GM23338 (cell line): Measurements from ENCODE around the gene CLUH. TPM values are rescaled to one million over a fixed set of nuclear protein-coding genes. Genes with fewer than 3 reads are reported as not detected.

Source experiments
- ATAC-seq: fragments of 200-7000 bp; cut with Tn5 transposase; 3 replicates; pipeline ENCODE4 v1.9.1; 2020
- DNase-seq: peaks from one replicate; pipeline ENCODE4 v3.0.0-alpha.2; 2015; ENCODE audit warnings: low spot score
- H2AFZ ChIP-seq: fragments of 200-600 bp; sonication (generic); 2 replicates; pipeline ENCODE4 v1.8.0; 2016; ENCODE audit warnings: antibody characterized with exemption, mild to moderate bottlenecking, moderate library complexity
- H3F3A ChIP-seq: fragments of 200-600 bp; sonication (generic); replicated peaks from 2 replicates; pipeline ENCODE4 v1.8.0; 2017; ENCODE audit warnings: antibody characterized with exemption, mixed run types, low read depth
- H3K27ac ChIP-seq: fragments of 200-600 bp; sonication (generic); 2 replicates; pipeline ENCODE4 v1.6.1; 2016; ENCODE audit warnings: low read depth
- H3K27me3 ChIP-seq: fragments of 200-600 bp; sonication (generic); 2 replicates; pipeline ENCODE4 v1.8.0; 2016; ENCODE audit warnings: mild to moderate bottlenecking, mixed run types, moderate library complexity; ENCODE audit not compliant: insufficient read depth
- H3K36me3 ChIP-seq: fragments of 200-600 bp; sonication (generic); 2 replicates; pipeline ENCODE4 v1.8.0; 2016; ENCODE audit warnings: mild to moderate bottlenecking; ENCODE audit not compliant: insufficient read depth
- H3K4me1 ChIP-seq: fragments of 200-600 bp; sonication (generic); 2 replicates; pipeline ENCODE4 v1.8.0; 2016; ENCODE audit warnings: mild to moderate bottlenecking, moderate library complexity; ENCODE audit not compliant: insufficient read depth
- H3K4me2 ChIP-seq: fragments of 200-600 bp; sonication (generic); 2 replicates; pipeline ENCODE4 v1.7.1; 2017; ENCODE audit warnings: mixed run types
- H3K4me3 ChIP-seq: fragments of 200-600 bp; sonication (generic); 2 replicates; pipeline ENCODE4 v1.6.1; 2016; ENCODE audit warnings: mixed run types
- H3K79me2 ChIP-seq: fragments of 200-600 bp; sonication (generic); replicated peaks from 2 replicates; pipeline ENCODE4 v1.8.0; 2017; ENCODE audit warnings: mild to moderate bottlenecking; ENCODE audit not compliant: insufficient read depth
- H3K9me2 ChIP-seq: fragments of 200-600 bp; sonication (generic); 2 replicates; pipeline ENCODE4 v1.8.0; 2017; ENCODE audit not compliant: insufficient read depth
- H4K20me1 ChIP-seq: fragments of 200-600 bp; sonication (generic); replicated peaks from 2 replicates; pipeline ENCODE4 v1.8.0; 2017; ENCODE audit warnings: mild to moderate bottlenecking; ENCODE audit not compliant: insufficient read depth
- H3K27ac Mint-ChIP-seq: 2 replicates; pipeline ENCODE4 v1.8.0; 2020; ENCODE audit warnings: inconsistent platforms, mild to moderate bottlenecking, moderate library complexity, mixed read lengths
- H3K27me3 Mint-ChIP-seq: 3 replicates; pipeline ENCODE4 v1.8.0; 2022; ENCODE audit warnings: low read depth, mild to moderate bottlenecking, moderate library complexity, mixed read lengths, inconsistent platforms; ENCODE audit not compliant: insufficient read depth, poor library complexity
- H3K36me3 Mint-ChIP-seq: 3 replicates; pipeline ENCODE4 v1.8.0; 2021; ENCODE audit warnings: low read depth, mild to moderate bottlenecking, inconsistent platforms, moderate library complexity, mixed read lengths
- H3K4me1 Mint-ChIP-seq: 3 replicates; pipeline ENCODE4 v1.8.0; 2020; ENCODE audit warnings: mild to moderate bottlenecking, inconsistent platforms, mixed read lengths
- H3K4me3 Mint-ChIP-seq: 3 replicates; pipeline ENCODE4 v1.8.0; 2021; ENCODE audit warnings: moderate library complexity, mild to moderate bottlenecking, inconsistent platforms, mixed read lengths
- H3K9me3 Mint-ChIP-seq: 3 replicates; pipeline ENCODE4 v1.8.0; 2020; ENCODE audit warnings: moderate library complexity, mild to moderate bottlenecking, inconsistent platforms, mixed read lengths
- EZH2 ChIP-seq: fragments of 200-600 bp; sonication (generic); IDR thresholded peaks from one replicate; pipeline ENCODE4 v1.8.0; 2017; ENCODE audit warnings: antibody characterized with exemption, mild to moderate bottlenecking, low read depth; ENCODE audit not compliant: unreplicated experiment
- EZH2phosphoT487 ChIP-seq: fragments of 200-600 bp; sonication (generic); IDR thresholded peaks from one replicate; pipeline ENCODE4 v1.8.1; 2018; ENCODE audit warnings: antibody characterized with exemption; ENCODE audit not compliant: unreplicated experiment
- JUNB ChIP-seq: IDR thresholded peaks from one replicate; pipeline ENCODE4 v1.6.1; 2016; ENCODE audit warnings: antibody characterized with exemption; ENCODE audit not compliant: unreplicated experiment
- NANOG ChIP-seq: IDR thresholded peaks from 2 replicates; pipeline ENCODE4 v1.6.1; 2016; ENCODE audit warnings: antibody characterized with exemption, borderline replicate concordance
- POLR2AphosphoS5 ChIP-seq: IDR thresholded peaks from 2 replicates; pipeline ENCODE4 v1.6.1; 2016; ENCODE audit warnings: antibody characterized with exemption, low read depth
- STAT1 ChIP-seq: IDR thresholded peaks from one replicate; pipeline ENCODE4 v1.6.1; 2016; ENCODE audit warnings: antibody characterized with exemption; ENCODE audit not compliant: unreplicated experiment
- ZNF114 ChIP-seq: fragments of 250-450 bp; sonication (Bioruptor Pico); IDR thresholded peaks from 2 replicates; pipeline ENCODE4 v1.5.0; 2020; ENCODE audit warnings: mild to moderate bottlenecking, moderate library complexity
- ZNF331 ChIP-seq: fragments of 250-450 bp; sonication (Bioruptor Pico); IDR thresholded peaks from 2 replicates; pipeline ENCODE4 v1.5.0; 2020; ENCODE audit warnings: low read depth, mild to moderate bottlenecking, moderate library complexity
- polyA plus RNA-seq: library from polyadenylated mRNA; unstranded; fragments of >200 nt; fragmentation: Nextera tagmentation; extraction: Ambion mirVana; gene quantifications from 2 replicates; pipeline ENCODE4 v1.2.1, GENCODE V29; 2016
- total RNA-seq: library from RNA; depleted of rRNA; stranded (reverse); fragments of >200 nt; shearing (Covaris generic); gene quantifications from 2 replicates; pipeline ENCODE4 v1.2.3, GENCODE V29; 2014
- TF ChIP-seq, protein P1 (sequence below), 2 experiments: fragments of 200-600 bp in 1 of 2; sonication (generic) in 1 of 2; conservative IDR thresholded peaks; 2 replicates each; pipeline versions ENCODE4 v1.5.1 to v1.6.1; 2016 to 2017; ENCODE audit warnings: antibody characterized with exemption in 2 of 2, low read depth in 2 of 2, mild to moderate bottlenecking in 2 of 2, moderate library complexity in 1 of 2
- TF ChIP-seq, protein P2 (sequence below): IDR thresholded peaks from 2 replicates; pipeline ENCODE4 v1.6.1; 2016; ENCODE audit warnings: antibody characterized with exemption
- TF ChIP-seq, protein P3 (sequence below): IDR thresholded peaks from one replicate; pipeline ENCODE4 v1.6.1; 2018; ENCODE audit warnings: antibody characterized with exemption; ENCODE audit not compliant: unreplicated experiment
- TF ChIP-seq, protein P4 (sequence below): fragments of 250-450 bp; sonication (Bioruptor Pico); IDR thresholded peaks from 2 replicates; pipeline ENCODE4 v1.5.0; 2020; ENCODE audit warnings: mild to moderate bottlenecking, moderate library complexity

The CLUH gene
- total and polyA plus RNA-seq, 2 experiments from 2014 or later = 23.5 to 90.0 TPM

DNA sequence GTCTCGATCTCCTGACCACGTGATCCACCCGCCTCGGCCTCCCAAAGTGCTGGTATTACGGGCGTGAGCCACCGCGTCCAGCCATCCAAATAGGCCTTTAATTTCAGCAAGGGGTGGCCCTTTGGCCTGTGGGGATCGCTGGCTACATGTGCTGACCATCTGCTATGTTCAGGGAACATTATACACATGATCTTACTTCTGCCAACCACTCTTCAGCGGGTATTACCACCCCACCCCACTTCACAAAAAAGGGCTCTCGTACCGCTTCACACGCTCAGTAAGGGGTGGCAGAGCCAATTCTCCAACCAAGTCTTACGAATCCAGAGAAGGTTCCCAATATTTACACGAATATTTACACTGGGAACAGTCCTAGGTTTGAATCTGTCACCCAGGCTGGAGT, 26.1 kb upstream of the CLUH start:
- Histone ChIP-seq H3K27ac (no peak overlapping the region), H3K4me3 (no peak overlapping the region), H4K20me1 (no peaks in the 10 kb centered on the region; the same call in 1 of the 2 replicates), H2AFZ (no peak overlapping the region), H3K79me2 (no peaks in the 10 kb centered on the region), H3K27me3 (no peaks in the 10 kb centered on the region), H3K4me2 (no peak overlapping the region), H3K4me1 (no peaks in the 10 kb centered on the region), H3F3A (no peaks in the 10 kb centered on the region), H3K9me2 (no peaks in the 10 kb centered on the region; the same call in 1 of the 2 replicates), H3K36me3 (no peaks in the 10 kb centered on the region)
- Mint-ChIP-seq H3K36me3 (peaks cover 14% of the 10 kb centered on the region), H3K27ac (no peak overlapping the region), H3K4me1 (no peaks in the 10 kb centered on the region; the same call in 2 of the 3 replicates), H3K9me3 (no peaks in the 10 kb centered on the region; the same call in 2 of the 3 replicates), H3K27me3 (peaks cover 4% of the 10 kb centered on the region), H3K4me3 (no peak overlapping the region)
- TF ChIP-seq EZH2phosphoT487 (no peak), EZH2 (no peak), STAT1 (no peak), JUNB (no peak), POLR2AphosphoS5 (no peak), ZNF331 (CRISPR knock-in tag) (no peak), ZNF114 (CRISPR knock-in tag) (no peak), NANOG (no peak)
- TF ChIP-seq, protein P1, sequence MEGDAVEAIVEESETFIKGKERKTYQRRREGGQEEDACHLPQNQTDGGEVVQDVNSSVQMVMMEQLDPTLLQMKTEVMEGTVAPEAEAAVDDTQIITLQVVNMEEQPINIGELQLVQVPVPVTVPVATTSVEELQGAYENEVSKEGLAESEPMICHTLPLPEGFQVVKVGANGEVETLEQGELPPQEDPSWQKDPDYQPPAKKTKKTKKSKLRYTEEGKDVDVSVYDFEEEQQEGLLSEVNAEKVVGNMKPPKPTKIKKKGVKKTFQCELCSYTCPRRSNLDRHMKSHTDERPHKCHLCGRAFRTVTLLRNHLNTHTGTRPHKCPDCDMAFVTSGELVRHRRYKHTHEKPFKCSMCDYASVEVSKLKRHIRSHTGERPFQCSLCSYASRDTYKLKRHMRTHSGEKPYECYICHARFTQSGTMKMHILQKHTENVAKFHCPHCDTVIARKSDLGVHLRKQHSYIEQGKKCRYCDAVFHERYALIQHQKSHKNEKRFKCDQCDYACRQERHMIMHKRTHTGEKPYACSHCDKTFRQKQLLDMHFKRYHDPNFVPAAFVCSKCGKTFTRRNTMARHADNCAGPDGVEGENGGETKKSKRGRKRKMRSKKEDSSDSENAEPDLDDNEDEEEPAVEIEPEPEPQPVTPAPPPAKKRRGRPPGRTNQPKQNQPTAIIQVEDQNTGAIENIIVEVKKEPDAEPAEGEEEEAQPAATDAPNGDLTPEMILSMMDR (conservative IDR thresholded peaks at IDR 0.05; ENCODE audit: low read depth in 2 of 2) = no peak
- TF ChIP-seq, protein P2, sequence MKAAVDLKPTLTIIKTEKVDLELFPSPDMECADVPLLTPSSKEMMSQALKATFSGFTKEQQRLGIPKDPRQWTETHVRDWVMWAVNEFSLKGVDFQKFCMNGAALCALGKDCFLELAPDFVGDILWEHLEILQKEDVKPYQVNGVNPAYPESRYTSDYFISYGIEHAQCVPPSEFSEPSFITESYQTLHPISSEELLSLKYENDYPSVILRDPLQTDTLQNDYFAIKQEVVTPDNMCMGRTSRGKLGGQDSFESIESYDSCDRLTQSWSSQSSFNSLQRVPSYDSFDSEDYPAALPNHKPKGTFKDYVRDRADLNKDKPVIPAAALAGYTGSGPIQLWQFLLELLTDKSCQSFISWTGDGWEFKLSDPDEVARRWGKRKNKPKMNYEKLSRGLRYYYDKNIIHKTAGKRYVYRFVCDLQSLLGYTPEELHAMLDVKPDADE = no peak
- TF ChIP-seq, protein P3, sequence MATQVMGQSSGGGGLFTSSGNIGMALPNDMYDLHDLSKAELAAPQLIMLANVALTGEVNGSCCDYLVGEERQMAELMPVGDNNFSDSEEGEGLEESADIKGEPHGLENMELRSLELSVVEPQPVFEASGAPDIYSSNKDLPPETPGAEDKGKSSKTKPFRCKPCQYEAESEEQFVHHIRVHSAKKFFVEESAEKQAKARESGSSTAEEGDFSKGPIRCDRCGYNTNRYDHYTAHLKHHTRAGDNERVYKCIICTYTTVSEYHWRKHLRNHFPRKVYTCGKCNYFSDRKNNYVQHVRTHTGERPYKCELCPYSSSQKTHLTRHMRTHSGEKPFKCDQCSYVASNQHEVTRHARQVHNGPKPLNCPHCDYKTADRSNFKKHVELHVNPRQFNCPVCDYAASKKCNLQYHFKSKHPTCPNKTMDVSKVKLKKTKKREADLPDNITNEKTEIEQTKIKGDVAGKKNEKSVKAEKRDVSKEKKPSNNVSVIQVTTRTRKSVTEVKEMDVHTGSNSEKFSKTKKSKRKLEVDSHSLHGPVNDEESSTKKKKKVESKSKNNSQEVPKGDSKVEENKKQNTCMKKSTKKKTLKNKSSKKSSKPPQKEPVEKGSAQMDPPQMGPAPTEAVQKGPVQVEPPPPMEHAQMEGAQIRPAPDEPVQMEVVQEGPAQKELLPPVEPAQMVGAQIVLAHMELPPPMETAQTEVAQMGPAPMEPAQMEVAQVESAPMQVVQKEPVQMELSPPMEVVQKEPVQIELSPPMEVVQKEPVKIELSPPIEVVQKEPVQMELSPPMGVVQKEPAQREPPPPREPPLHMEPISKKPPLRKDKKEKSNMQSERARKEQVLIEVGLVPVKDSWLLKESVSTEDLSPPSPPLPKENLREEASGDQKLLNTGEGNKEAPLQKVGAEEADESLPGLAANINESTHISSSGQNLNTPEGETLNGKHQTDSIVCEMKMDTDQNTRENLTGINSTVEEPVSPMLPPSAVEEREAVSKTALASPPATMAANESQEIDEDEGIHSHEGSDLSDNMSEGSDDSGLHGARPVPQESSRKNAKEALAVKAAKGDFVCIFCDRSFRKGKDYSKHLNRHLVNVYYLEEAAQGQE = no peak
- TF ChIP-seq, protein P4, sequence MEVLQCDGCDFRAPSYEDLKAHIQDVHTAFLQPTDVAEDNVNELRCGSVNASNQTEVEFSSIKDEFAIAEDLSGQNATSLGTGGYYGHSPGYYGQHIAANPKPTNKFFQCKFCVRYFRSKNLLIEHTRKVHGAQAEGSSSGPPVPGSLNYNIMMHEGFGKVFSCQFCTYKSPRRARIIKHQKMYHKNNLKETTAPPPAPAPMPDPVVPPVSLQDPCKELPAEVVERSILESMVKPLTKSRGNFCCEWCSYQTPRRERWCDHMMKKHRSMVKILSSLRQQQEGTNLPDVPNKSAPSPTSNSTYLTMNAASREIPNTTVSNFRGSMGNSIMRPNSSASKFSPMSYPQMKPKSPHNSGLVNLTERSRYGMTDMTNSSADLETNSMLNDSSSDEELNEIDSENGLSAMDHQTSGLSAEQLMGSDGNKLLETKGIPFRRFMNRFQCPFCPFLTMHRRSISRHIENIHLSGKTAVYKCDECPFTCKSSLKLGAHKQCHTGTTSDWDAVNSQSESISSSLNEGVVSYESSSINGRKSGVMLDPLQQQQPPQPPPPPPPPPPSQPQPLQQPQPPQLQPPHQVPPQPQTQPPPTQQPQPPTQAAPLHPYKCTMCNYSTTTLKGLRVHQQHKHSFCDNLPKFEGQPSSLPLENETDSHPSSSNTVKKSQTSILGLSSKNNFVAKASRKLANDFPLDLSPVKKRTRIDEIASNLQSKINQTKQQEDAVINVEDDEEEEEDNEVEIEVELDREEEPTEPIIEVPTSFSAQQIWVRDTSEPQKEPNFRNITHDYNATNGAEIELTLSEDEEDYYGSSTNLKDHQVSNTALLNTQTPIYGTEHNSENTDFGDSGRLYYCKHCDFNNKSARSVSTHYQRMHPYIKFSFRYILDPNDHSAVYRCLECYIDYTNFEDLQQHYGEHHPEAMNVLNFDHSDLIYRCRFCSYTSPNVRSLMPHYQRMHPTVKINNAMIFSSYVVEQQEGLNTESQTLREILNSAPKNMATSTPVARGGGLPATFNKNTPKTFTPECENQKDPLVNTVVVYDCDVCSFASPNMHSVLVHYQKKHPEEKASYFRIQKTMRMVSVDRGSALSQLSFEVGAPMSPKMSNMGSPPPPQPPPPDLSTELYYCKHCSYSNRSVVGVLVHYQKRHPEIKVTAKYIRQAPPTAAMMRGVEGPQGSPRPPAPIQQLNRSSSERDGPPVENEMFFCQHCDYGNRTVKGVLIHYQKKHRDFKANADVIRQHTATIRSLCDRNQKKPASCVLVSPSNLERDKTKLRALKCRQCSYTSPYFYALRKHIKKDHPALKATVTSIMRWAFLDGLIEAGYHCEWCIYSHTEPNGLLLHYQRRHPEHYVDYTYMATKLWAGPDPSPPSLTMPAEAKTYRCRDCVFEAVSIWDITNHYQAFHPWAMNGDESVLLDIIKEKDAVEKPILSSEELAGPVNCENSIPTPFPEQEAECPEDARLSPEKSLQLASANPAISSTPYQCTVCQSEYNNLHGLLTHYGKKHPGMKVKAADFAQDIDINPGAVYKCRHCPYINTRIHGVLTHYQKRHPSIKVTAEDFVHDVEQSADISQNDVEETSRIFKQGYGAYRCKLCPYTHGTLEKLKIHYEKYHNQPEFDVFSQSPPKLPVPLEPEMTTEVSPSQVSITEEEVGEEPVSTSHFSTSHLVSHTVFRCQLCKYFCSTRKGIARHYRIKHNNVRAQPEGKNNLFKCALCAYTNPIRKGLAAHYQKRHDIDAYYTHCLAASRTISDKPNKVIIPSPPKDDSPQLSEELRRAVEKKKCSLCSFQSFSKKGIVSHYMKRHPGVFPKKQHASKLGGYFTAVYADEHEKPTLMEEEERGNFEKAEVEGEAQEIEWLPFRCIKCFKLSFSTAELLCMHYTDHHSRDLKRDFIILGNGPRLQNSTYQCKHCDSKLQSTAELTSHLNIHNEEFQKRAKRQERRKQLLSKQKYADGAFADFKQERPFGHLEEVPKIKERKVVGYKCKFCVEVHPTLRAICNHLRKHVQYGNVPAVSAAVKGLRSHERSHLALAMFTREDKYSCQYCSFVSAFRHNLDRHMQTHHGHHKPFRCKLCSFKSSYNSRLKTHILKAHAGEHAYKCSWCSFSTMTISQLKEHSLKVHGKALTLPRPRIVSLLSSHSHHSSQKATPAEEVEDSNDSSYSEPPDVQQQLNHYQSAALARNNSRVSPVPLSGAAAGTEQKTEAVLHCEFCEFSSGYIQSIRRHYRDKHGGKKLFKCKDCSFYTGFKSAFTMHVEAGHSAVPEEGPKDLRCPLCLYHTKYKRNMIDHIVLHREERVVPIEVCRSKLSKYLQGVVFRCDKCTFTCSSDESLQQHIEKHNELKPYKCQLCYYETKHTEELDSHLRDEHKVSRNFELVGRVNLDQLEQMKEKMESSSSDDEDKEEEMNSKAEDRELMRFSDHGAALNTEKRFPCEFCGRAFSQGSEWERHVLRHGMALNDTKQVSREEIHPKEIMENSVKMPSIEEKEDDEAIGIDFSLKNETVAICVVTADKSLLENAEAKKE = no peak
- DNase-seq (no peak), ATAC-seq (no peak)
